Inferior parietal cortex (tissue), 1 donor: Measurements from ENCODE around the gene ABAT.

Experiments used
- DNase-seq: peaks from one replicate; pipeline ENCODE4 v3.0.0-alpha.2; 2016; ENCODE audit errors: extremely low spot score

ABAT gene

DNA sequence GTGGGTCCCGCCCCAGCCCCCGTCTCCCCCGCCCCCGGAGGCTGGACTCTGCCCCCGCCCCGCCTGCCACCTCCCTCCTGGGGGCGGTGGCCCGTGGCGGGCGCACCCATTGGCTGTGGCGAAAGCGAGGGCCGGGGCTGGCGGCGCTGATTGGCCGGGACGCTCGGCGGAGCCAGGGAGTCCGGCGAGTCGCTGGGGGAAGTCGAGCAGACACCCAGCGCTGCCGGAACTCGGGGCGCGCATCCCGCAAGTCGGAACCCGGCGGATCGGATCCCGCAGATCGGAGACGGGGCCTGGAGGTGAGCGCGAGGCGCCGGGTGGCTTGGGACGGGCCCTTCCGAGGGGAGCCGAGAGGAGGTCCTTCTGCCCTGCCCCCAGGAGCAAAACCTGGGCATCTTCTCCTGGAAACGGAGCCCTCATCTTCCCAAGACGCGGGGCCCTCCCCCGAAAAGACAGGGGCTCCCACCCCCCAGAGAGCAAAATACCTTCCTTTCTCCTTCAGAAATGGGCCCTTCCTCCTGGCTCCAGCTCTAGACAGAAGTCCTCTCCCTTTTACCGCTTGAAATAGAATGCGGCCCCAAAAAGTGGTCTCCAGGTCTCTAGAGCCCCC is at the start of gene ABAT:
Gene ABAT, plus strand, starts transcription at position 205 of the 610 bp plus-strand sequence. CDS start 61,123 bp downstream, outside the sequence.
- DNase-seq, result peak; percentile 92

DNA sequence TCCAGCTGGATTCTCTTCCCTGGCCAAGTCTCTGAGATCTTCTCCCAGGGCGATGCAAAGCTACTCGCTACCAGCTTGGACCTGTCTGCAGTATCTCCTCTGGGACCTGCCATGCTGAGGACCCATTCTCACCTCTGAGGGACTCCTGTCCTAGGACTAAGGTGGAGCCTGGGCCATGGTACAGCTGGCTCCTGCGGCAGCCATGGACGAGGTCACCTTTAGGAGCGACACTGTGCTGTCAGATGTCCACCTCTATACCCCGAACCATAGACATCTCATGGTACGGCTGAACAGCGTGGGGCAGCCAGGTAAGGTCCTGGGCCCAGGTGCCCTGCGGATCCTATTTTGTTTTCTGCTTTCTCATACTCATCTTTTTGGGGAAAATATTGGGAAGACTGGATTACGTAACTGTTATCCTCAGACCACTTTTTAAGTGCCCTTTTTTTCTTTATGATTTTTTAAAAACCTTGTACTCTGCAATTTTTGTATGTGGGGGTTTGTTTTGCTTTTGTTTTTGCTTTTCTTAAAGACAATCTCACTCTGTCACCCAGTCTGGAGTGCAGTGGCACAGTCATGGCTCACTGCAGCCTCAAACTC is 48.8 kb upstream of the ABAT start:
- DNase-seq, result no peak

DNA sequence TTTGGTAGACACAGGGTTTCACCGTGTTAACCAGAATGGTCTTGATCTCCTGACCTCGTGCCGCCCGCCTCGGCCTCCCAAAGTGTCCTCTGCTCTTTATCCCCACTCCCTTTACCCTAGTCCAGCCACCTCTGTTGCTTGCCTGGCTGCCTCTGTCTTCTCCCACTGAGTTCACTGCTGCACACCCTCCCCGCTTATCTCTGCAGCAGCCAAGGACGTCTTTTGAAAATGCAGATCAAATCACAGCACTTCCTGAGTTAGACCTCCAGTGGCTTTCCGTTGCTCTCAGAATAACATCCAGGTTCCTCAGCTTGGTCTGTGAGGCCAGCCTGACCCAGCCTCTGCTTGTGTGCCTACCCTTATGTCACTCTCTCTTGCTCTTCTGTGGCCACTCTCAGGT is 47.5 kb upstream of the ABAT start:
- no peak for DNase-seq

DNA sequence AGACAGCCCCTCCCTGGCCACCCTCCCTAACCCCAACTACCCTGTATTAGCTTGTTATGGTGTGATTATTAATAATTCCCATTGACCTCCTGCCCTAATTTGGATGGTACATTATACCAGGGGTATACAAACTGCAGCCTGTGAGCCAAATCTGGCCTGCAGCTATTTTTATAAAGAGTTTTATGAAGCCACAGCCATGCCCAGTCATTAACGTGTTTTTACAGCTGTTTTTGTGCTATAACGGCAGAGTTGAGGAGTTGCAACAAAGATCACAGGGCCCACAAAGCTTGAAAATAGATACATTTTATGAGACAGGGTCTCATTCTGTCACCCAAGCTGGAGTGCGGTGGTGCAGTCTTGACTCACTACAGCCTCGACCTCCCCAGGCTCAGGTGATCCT is 47.0 kb upstream of the ABAT start:
- DNase-seq, result no peak

DNA sequence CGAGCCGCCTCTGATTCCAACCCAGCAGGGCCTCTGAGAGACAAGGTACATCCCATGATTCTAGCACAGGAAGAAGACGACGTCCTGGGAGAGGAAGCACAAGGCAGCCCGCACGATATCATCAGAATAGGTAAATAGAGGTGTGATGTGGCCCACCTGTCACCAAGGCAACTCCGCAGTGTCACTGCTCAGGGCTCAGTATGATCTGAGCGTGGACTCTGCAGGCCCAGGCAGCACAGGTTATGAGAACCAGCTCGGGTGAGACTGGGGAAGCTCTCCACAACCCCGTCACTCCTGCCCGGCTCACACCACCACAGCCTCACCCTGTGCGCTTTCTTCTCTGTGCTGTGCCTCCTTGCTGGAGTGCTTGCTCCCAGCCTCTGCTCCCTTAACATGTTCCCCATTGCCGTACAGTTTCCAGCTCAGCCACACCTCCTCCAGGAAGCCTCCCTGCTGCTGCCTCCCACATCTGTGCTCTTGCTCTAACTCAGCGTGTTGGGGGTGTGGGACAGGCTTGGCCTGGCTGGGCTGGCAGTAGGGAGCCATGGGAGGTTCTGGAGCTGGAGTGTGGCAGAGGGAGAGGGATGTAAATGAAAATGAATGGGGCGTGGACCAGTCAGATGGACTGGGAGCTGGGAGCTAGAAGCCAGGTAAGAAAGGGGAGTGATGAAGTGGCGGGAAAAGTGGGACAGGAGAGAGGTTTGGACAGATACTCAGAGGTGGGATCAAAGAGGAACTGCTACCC is 45.3 kb upstream of the ABAT start:
- DNase-seq, result no peak

DNA sequence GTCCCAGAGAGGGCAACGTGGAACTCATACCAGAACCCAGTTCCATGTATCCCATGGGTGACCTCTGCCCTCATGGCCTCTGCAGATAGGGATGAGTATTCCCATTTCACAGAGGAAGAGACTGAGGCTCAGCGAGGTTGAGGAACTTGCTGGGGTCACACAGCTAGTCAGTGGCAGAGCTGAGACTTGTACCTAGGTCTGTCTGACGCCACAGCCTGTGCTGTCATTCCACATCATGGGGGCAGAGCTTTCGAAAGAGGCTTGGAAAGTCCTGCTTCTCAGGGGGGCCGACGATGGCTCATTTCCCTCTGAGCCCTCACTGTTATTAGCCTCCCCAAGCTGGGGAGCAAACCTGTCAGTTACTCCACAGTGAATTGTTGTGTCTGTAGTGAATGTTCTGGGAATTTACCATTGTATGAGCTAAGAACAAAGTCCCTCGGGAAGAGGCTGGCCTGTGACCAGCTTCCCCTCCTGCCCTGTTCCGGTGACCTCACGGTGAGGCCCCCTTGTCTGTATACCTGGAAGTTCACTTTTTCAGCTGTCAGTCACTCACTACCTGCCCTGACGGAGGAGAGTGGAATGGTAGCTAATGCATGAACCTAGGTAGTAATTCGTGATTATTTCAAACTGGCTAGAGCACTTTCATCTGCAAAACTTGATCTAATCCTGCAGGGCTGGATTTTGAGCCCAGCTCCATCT is 44.0 kb upstream of the ABAT start:
- no peak for DNase-seq

DNA sequence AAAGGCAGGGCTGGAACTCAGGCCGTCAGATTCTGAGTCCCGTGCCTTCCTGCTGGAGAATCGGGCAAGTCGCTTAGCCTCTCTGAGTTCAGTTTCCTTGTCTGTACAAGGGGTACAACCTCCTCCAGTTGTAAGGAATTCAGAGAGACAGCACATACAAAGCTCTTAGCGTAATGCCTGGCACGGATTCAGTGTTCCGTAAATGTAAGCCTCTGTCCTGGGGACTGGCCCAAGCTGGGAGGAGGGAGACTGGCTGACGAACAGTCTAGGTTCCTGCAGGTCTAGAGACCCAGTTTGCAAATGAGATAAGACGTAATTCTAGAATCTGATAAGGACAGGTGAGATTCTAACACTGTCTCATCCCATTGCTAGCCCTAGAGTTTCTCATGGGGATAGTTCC is 43.0 kb upstream of the ABAT start:
- no peak for DNase-seq

DNA sequence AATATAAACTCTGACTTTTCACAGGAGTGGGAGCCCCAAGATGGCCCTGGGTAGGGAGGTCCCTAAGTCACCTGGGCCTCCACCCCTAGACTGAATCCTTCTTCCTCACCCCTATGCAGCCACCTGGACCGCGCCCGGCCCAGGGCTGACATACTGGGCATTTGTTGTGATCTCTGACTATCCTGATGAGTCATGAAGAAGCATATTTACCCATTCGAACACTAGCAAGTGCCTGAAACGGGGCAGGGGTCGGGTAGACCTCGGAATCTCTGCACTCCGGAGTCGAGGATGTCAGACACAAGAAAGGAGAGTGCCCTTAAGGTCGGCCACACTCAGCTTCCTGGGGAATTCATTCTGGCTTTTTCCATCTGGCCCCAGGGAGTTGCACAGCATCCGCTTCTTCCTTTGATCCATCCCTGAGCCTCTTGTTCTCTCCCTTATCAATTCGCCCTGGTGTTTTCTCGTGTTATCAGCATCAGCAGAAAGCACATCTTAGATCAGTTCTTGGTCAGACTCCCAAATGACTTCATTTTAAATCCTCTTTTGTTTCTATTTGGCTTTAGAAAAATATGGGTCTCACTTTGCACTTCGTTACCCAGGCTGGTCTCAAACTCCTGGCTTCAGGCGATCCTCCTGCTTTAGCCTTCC is 42.5 kb upstream of the ABAT start:
- no peak for DNase-seq

DNA sequence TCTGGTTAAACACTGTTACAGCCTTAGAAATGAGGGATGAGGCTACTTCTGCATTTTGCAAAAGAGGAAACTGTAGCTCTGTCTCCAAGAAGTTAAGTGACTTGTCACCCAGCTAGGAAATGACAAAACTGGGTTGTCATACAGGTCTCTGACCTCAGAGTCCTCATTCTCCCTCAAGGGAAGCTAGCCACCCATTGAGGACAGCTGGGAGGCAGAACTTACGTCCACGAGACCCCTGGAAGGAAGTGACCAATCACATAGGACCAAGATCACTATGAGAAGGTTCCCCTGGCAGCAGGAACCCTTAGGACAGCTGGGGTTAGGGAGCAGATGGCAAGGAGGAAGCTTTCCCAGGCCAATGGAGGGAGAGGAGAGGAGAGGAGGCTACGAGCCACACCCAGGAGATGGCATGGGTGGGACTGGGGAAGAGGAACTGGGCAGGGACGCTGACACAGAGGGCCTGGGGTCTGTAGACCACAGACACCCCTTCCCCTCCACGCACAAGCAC is 41.7 kb upstream of the ABAT start:
- no peak for DNase-seq

DNA sequence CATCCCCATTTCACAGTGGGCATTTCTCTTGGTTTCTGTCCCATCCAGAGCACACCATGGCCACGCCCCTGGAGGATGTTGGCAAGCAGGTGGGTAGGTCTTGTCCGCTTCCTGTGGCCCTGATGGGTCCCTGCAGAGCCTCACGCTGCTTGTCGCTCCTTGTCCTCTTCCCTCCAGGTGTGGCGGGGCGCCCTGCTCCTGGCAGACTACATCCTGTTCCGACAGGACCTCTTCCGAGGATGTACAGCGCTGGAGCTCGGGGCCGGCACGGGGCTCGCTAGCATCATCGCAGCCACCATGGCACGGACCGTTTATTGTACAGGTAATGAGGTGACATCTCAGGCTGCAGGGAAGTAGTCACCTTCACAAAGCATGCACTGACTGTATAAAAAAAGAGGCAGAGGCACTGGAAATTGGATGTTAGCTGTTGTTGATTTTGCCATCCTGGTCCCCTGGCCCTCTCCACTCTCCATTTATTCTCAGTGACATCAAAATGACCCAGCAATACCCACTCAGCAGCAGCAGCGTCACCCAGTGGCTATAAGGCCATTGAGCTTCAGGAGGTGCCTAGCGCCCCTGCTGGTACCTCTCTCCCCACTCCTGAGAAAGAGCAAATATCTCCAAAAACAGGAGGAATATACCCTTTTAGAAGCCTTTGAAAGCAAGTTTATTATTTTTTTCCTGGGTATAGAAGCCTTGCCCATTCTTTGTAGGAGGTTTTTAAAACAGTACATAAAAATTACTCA is 39.3 kb upstream of the ABAT start:
- DNase-seq, result no peak

DNA sequence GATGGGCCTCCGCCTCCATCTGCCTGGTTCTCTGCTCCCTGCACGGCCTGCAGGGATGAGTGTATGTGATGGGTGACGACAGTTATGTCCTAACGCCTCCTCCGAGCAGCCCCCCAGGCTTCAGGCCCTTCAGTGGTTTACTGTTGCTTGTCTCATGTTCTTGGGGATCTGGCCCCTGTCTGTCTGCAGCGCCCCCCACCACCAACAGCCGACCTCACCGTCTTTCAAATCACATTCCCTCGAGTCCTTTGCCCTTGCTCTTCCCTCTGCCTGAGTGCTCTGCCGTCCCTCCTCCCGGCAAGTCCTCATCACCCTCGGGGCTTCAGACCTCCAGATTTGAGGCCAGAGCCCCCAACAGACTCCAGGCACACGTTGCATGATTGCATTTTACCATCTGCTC is 34.7 kb upstream of the ABAT start:
- DNase-seq, result no peak

DNA sequence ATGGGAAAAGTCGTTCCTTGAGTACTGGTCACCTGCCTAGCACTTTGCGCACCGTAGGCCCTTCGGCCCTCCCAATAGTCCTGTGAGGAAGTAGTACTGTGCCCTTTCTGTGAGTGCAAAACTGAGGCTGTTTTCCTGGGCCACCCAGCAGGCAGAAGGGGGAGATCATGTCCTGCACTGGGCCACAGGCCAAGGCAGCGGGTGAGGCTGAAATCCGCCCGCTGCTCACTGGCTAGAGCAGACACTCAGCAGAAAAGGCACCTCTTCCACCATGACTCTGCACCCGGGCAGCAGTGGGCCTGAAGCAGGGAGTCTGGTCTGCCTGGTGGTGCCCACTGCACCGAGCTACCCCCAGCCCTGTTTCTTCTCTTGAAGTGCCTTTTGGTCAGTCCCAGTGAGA is 32.7 kb upstream of the ABAT start:
- DNase-seq, result no peak

DNA sequence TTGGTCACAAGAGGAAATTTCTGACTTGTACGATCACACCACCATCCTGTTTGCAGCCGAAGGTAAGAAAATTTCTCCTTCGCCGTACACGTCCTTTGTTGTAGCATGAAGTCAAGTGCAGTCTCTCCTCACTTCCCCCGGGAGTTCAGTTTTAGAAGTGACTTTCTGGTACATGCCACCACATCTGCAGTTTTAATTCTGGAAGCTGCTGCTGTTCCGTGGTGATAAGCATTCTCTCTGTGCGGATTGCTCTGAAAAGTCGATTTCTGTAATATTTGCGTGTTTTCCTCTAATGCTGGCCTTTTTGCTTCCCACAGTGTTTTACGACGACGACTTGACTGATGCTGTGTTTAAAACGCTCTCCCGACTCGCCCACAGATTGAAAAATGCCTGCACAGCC is 32.3 kb upstream of the ABAT start:
- no peak for DNase-seq

DNA sequence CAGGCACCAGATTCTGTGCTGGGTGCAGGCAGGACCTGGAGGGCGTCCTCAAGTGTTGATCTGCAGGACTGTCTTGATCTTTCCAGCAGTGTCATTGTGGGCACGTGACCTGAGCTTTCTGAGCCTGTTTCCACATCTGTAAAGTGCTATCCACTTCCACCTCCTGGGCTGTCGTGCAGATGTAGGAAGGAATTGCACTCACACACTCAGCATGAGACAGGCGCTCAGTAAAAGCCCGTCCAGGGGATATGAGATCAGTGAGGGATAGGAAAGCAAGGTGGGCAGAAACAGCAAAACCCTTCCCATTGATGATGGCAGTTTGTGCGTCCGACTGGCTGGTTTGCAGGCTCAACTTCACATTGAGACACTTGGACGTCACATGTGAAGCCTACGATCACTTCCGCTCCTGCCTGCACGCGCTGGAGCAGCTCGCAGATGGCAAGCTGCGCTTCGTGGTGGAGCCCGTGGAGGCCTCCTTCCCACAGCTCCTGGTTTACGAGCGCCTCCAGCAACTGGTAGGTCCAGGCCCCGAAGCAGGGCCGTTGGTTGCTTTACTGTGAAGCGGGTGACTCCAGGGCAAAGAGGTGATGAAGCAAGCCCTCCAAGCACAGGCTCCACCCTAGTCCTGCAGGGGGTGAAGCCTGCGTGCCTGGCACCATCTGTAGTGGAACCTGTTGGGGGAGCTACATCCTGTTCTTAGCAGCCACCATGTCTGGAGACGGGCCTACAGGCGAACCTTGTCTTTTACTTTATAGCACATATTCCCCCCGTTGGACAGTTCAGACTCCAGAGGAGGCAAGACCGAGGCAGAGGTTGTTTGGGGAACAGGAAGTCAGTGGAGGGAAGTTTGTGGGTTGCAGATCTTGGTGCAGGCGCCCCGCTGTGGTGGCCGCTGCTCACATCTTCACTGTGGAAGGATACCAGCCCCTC is 29.9 kb upstream of the ABAT start:
- no peak for DNase-seq

DNA sequence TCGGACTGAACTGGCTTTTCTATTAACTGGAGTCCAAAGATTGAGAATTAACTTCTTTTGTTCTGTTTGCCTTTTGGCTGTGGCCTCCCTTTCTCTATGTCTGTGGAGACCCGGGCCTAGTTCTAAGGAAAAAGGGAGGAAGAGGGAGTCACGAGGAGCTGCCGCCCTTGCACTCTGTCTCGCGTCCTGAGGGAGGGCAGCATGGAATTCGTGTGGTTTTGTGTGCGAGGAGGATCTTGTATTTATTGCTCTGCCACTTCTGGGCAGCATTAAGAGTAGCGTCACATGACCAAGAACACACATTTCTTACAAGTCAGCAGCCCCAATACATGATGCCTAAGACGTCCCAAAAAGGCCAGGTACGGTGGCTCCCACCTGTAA is 29.3 kb upstream of the ABAT start:
- DNase-seq, result no peak

DNA sequence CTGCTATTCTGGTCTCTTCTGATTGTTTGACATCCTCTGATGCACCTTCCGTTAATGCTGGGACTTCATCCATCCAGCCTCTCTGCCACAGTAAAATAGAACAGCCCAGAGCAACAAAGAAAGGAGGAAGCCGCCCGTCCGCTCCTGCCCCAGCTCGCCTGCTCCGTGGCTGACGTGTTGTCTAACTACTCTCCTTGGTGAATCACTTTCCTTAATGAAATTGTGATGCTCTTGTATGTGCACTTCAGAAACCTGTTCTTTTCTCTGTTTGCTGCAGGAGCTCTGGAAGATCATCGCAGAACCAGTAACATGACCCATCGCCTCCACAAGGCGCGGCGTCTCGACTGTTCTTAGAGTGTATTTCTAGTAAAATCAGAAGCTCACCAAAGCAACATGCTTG is 28.6 kb upstream of the ABAT start:
- no peak for DNase-seq

DNA sequence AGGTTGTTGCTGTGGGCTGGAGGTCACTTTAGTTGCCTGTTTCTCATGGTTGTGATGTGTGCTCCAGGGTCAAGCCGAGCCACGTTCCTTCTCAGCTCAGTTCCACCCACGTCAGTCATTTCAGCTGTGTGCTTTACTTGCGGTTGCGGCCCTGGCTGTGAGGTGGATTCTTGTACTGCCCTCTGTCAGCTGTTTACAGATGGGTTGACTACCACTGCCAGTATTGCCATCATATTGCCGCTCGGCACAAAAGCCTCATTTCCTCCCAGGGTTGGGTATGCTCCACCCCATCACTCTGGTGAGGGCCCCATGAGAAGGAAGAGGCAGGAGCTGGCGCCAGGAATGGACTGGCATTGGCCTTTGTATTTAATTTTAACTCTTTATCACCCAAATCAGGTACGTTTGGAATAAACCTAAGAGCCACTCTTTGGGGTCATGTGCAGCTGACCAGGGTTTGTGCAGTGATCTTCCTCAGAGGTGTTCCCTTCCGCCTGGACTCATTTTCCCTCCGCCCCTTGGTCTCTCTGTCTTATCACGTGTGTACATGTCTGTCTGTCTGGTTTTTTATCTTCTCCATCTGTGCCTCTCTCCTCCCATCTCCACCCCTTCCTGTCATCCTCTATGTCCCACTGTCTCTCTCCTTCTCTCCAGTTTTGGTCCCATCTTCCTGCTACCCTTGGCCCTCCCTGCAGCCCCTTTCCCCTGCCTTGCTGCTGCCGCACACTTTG is 27.9 kb upstream of the ABAT start:
- DNase-seq, result no peak

DNA sequence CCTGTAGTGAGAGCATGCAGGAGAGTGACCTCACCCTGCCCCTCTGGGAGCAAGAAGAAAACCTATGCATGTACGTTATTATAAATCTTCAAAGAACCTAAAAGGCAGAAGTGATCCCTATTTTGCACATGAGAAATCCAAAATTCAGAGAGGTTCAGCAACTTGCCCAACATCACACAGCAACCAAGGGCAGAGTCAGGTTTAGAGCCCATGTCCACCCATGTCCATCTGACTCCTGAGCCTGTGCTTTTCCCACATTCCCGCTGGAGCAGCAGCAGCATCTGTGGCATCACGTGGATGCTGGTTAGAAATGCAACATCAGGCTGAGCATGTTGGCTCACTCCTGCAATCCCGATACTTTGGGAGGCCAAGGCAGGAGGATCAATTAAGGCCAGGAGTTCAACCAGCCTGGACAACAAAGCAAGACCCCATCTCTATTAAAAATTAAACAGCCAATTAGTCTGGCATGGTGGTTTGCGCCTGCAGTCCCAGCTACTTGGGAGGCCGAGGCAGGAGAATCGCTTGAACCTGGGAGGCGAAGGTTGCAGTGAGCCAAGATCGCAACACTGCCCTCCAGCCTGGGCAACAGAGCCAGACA is 26.6 kb upstream of the ABAT start:
- DNase-seq, result no peak

DNA sequence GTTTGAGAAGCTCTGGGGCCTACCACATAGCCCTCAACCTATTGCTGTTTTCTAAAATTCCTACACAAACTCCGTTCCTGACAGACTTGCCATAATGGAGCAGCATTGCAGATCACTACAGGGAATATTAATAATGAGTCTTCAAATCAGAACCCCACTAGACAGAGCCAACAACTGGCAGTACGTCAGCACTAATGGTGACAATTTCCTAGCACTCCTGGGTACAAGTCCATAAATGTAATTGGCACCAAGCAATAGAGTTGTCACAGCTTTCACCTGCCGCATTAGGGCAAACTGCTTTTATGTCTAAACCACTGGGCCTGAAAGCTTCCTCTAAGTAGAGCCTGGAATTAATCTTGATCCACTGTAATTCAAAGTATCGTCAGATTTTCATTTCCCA is 25.5 kb upstream of the ABAT start:
- DNase-seq, result no peak
